ENCODE results near the gene POLR3F.

DNA sequence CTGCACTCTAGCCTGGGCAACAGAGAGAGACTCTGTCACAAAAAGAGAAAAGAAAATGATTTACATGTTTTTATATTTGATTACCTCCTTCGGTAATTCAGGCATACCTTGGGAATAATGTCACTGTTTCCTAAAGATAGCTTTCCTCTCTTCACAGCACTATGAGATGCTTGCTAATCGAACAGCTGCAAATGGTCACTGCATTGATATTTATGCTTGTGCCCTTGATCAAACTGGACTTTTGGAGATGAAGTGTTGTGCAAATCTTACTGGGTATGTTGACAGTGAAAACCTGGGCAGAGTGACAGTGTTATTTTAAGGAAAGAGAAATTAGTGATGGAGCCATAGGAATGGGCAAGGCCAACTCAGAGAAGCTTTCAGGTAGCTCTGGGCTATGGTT is 60.1 kb downstream of the POLR3F start:
- TF ChIP-seq POLR2AphosphoS5 (IDR thresholded peaks at IDR 0.05) (no peak), POLR2A (IDR thresholded peaks at IDR 0.05) (no peak)
- TF ChIP-seq, protein P1, sequence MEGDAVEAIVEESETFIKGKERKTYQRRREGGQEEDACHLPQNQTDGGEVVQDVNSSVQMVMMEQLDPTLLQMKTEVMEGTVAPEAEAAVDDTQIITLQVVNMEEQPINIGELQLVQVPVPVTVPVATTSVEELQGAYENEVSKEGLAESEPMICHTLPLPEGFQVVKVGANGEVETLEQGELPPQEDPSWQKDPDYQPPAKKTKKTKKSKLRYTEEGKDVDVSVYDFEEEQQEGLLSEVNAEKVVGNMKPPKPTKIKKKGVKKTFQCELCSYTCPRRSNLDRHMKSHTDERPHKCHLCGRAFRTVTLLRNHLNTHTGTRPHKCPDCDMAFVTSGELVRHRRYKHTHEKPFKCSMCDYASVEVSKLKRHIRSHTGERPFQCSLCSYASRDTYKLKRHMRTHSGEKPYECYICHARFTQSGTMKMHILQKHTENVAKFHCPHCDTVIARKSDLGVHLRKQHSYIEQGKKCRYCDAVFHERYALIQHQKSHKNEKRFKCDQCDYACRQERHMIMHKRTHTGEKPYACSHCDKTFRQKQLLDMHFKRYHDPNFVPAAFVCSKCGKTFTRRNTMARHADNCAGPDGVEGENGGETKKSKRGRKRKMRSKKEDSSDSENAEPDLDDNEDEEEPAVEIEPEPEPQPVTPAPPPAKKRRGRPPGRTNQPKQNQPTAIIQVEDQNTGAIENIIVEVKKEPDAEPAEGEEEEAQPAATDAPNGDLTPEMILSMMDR (IDR thresholded peaks at IDR 0.05), result no peak
